SK-N-MC (cell line): Measurements from ENCODE around the gene CEACAM18.

Source experiments
- EZH2 ChIP-seq: fragments of 200-600 bp; sonication (generic); IDR thresholded peaks from one replicate; pipeline ENCODE4 v1.6.1; 2017; ENCODE audit warnings: antibody characterized with exemption
- POLR2AphosphoS5 ChIP-seq: IDR thresholded peaks from 2 replicates; pipeline ENCODE4 v1.6.1; 2012; ENCODE audit warnings: mild to moderate bottlenecking, low read depth, low read length, borderline replicate concordance

DNA sequence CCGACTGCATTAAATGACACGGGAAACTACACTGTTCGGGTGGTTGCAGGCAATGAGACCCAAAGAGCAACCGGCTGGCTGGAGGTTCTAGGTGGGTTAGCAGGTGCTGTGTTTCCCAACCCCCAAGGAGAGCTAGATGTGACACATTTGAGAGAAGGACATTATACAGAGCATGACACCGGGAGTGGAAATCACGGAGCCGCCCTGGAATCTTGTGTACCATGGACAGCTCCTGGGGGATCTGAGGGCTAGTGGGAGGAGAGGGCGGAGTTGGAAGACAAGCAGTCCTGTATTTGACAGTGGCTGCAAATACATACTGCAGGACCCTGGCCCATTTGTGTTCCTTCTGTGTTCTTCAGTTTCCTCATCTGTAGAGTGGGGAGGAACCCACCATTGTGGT, 2.3 kb downstream of the CEACAM18 start:
- no peak for TF ChIP-seq EZH2
- TF ChIP-seq POLR2AphosphoS5, result no peak
